GM18858 (cell line): ENCODE measurements around the gene KHDRBS1.
"Not testable (repeated sequence)": the region's sequence is repeated elsewhere in the genome, so short reads cannot be mapped to it uniquely, and the experiment has no call there.

ENCODE experiments used
- ATAC-seq: cut with Tn5 transposase; IDR thresholded peaks from one replicate; pipeline ENCODE4 v1.9.1; 2021; ENCODE audit not compliant: unreplicated experiment

Gene KHDRBS1

DNA sequence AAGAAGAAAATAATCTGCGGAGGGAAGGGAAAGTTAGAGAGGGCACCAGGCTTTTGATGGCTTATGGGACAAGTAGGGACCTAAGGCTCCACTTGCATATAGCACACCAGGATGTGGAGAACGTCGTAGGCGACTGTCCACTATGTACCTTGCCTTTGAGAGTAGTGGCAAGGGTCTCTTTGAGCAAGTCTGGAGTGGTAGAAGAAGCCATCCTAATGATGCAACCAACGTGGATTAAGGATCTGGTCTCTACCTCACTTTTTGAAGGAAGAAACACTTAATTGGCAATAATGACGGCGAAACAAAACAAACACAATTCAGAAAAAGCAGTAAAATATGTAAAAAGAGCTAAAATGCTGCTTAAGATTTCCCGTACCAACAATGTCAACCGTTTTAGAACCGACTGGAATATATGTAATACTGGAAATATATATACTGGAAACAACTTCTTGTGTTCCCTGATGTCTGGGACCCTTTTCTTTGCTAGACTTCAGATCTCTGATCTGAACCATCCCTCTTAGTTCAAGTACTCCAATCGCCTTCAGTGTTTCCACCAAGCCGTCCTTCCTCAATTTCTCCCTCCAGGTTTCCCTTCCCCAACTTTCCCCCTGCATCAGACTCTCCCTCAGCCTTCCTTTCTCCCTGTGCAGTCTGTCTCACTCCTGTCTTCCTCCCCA, 821 bp upstream of the KHDRBS1 start:
- no peak for ATAC-seq

DNA sequence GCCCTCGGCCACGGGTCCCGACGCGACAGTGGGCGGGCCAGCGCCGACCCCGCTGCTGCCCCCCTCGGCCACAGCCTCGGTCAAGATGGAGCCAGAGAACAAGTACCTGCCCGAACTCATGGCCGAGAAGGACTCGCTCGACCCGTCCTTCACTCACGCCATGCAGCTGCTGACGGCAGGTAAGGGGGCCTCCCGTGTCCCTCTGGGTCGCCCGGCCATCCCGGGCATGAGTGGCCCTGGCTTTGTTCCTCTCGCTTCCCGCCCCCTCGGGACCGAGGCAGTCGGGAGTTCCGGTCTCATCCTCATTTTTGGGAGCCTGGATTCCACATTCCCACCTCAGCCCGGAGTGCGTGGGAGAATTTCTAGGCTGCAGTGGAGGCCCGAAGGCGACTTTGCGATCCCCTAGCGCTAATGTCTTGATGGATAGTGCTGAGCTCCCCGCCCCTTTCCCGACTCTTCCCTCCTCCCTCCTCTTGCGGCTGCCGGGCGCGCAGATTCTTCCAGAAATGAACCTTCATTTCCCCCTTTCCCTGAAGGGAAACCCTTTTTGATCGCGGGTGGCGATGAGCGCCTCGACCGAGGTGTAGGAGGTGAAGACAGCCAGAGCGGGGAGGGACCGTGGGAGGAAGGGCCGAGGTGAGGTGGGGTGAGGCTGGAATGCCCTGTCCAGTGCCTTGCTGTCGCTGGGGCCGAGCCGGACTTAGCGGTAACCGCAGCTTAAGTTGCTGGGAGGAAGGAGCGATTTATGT, 705 bp downstream of the KHDRBS1 start:
- ATAC-seq: peak; percentile 18

DNA sequence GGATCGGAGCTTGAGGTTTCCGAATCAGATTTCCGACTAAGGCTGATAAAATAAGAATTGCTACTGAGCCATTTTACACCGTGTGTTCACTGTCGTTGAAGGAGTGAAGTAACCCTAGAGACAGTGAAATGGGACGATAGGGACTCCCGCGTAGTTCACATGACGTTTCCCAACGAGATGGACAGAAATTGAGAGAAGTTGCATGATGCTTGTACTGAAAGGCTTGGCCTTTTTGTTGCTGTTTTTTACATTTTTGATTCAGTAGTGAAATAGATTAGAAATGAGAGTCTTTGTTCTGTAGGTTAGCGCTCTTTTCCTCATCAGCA, 1.2 kb downstream of the KHDRBS1 start:
- no peak for ATAC-seq

DNA sequence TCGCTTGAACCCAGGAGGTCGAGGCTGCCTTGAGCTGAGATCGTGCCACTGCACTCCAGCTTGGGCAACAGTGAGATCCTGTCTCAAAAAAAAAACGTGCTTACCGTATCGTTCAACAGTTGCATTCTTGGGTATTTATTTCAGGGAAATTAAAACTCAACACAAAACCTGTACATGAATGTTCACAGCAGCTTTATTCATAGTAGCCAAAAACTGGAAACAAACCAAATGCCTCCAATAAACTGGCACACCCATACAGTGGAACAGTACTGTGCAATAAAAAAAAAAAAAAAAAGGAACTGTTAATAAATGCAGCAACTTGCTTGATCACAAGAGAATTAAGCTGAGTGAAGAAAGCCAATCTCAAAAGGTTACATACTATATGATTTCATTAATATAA, 6.7 kb downstream of the KHDRBS1 start:
- ATAC-seq: no peak

DNA sequence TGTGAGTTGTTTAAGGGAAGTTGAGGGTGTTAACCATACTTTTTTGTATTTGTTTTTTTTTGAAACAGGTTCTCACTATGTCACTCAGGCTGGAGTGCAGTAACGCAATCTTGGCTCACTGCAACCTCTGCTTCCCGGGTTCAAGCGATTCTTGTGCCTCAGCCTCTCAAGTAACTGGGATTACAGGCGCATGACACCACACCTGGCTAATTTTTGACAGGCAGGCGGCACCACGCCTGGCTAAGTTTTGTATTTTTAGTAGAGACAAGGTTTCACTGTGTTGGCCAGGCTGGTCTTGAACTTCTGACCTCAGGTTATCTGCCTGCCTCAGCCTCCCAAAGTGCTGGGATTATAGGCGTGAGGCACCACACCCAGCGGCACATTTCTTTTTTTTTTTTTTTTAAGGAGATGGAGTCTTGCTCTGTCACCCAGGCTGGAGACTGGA, 7.9 kb downstream of the KHDRBS1 start:
- not testable (repeated sequence) for ATAC-seq

DNA sequence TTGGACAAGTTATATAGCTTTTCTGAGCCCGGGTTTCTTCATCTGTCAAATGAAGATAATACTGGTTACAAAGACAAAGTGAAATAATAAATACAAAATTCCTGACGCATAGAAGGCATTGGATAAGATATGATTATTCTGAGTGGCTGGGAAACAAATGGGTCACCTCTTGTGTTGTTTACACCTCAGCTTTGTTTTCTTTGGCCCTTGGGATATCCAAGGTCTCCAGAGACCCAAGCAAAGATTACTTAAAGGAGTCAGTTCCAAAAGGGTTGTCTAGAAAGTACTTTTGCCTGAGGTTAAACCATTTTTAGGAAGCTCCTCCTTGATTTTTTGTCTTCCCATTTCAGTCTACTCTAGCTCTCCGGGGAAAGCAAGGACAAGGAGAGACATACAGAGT, 9.7 kb downstream of the KHDRBS1 start:
- no peak for ATAC-seq

DNA sequence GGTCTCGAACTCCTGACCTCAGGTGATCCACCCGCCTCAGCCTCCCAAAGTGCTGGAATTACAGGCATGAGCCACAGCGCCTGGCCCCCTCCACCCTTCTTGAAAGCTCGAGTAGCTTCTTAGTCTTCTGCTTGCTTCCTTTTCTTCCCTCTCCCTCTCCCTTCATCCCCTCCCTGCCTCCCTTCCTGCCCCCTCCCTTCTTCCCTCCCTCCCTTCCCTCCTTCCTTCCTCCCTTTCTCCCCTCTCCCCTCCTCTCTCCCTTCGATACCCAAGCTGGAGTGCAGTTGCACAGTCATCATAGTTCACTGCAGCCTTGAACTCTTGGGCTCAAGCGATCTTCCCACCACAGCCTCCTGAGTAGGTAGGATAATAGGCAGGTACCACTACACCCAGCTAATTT, 11.8 kb downstream of the KHDRBS1 start:
- ATAC-seq: no peak

DNA sequence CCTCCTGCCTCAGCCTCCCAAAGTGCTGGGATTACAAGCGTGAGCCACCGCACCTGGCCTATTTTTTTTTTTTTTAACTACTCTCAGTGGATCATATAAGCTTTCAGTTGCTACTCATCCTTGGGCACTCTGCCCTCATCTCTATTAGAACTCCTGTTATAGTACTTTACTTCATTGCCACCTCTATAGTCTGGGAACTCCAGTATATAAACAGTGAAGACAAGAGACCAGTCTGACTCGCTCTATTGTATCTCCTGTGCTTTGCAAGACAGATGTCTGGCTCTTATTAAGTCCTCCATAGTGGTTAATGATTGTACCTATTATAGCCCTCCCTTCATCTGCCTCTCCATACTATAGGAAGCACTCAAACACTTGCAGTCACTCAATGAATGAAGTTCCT, 15.1 kb downstream of the KHDRBS1 start:
- ATAC-seq: no peak

DNA sequence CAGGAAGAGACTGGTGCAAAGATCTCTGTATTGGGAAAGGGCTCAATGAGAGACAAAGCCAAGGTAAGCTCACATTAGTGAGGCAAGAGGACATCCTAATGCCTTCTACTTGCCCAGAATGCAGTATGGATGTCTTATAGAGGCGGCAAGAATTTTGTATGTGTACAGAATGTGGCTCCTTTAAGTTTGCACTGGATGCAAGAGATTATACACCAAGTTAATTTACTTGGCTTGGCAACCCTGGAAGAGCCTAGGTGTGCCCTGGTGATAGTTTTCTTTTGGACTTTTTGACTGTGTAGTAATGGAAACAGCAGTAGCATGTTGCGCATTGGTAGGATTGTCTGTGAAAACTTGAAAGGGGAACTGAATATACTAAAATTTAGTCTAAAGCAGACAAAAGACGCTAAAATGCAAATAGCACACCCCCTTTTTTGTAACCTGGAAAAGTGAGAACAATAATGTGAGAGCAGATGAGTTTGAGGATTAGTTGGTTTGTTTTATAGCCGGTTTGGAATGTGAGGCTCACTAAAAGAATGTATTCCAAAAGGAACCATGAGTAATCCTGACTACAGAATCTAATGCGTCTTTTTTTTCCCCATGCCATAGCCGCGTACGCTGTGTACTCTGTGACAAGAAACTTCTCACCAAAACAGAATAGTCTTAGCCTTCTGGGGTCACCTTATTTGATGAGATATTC, 18.1 kb downstream of the KHDRBS1 start:
- no peak for ATAC-seq

DNA sequence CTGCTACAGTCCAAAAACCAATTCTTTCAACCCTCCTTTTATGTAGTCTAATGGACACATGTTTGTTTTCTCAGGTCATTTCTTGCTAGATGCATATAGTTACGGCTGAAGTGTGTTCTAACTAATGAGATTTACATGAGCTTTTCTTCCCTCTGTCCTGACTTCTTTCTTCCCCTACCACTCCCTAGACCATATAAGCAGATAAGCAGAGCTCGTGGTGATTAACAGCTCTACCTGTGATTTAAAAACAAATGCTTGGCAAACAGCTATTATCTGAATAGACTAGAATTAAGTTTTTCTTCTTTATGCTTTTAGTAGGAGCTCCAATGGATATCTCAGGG, 18.6 kb downstream of the KHDRBS1 start:
- ATAC-seq: no peak

DNA sequence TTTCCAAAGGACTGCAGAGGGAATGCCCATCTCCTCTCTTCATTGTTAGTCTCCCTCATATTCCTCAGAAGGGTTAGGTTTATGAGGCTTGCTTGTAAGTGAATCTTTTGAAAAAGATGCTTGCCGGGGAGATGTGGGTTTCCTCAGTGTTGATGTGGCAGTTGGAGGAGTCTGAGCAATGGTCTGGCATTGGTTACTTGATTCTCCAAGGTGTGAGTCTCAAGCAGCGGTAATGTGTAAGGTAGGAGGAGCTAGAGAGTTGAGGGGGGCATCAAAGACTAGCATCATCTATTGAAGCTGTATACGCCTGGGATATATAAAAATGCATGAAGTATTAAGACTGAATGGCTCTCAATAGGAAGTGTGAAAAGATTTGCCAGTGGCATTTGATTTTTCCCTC, 21.5 kb downstream of the KHDRBS1 start:
- ATAC-seq: no peak

DNA sequence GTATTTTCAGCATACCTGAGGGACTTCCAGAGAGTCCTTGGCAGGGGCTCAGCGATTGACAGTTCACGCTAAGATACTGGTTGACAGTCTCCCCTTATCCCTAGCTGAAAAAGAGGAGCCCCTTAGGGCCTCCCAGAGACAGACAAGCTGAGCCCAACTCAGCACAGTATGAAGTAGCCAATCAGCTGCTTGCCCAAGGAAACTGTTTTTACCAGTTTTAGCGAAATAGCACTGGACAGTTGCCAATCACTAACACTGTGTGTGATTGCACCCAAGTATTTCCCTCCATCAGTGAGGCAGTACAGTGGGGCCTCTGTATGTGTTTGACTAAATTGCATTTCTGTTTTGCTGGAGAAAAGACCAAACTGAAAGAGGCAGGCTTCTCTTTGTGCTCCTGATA, 27.0 kb downstream of the KHDRBS1 start:
- no peak for ATAC-seq

DNA sequence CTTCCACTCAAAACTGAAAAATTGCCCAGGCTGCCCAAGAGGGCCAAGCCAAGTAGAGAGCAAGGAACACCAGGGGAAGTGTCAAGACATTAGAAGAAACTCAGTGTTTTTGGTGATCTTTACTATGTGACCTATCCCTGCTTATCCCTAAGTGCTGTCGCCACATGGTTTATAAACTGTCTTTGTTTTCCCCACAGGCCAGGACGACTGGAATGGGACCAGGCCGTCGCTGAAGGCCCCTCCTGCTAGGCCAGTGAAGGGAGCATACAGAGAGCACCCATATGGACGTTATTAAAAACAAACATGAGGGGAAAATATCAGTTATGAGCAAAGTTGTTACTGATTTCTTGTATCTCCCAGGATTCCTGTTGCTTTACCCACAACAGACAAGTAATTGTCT, 28.7 kb downstream of the KHDRBS1 start:
- no peak for ATAC-seq

DNA sequence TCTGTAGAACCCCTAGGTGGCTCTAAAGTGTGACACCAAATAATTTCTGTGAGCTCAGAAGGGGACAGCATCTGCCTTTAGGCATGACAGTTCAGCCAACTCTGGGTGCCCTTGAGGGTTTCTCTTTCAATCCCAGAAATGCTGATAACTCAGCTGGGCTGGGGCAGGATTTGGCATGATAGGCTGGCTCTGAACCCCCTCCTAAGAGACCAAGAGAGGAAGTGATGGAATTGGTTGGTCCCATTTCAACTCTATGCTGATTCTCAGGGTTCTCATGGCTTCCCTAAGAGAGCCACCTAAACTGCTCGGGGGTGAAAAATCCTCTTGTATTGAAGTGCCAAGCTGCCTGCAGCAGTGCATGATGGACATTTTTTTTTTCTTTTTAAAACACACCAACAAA, 30.6 kb downstream of the KHDRBS1 start:
- no peak for ATAC-seq

DNA sequence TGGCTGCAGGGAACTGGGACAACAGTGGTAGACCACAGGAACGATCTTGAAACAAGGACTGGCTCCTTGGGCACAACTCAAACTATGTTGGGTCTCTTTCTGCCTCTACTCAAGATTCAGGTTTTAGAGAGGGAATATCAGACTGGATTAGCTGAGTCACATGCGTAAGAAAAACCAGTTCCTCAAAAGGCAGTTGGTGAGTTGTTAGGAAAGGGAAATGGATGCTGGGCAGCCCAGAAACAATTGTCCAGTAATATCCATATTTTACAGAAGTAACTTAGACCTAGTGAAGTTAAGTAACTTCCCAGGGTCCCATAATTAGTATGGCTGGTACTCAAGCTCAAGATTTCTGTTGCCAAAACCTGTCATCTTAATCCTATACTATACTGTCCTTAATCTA, 32.1 kb downstream of the KHDRBS1 start:
- no peak for ATAC-seq

DNA sequence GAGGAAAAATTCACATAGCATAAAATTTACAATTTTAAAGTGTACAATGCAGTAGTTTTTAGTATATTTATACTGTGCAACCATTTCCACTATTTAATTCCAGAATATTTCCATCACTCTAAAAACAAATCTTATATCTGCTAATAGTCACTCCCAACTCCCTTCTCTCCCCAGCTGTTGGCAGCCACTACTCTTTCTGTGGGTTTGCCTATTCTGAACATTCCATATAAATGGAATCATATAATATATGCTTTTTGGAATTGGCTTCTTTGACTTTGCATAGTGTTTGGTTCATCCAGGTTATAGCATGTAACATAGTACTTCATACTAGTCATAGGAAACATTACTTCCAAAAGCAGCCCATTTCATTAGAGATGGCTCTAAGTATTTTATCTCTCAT, 34.0 kb downstream of the KHDRBS1 start:
- no peak for ATAC-seq

DNA sequence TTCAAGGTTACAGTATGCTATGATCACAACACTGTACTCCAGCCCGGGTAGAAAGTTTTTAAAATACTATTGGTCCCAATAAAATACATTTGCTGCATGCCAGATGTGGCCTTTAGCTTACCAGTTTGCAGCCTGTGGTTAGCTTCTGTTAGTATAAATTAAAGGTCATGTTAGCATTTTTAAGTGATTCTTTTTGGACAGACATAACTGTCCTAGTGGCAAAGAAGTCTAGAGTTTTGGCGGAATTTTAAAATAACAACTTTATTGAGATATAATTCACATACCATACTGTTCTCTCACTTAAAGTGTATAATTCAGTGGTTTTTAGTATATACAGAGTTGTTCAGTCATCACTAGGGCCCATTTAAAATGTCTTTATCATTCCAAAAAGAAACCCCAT, 34.8 kb downstream of the KHDRBS1 start:
- ATAC-seq: no peak

DNA sequence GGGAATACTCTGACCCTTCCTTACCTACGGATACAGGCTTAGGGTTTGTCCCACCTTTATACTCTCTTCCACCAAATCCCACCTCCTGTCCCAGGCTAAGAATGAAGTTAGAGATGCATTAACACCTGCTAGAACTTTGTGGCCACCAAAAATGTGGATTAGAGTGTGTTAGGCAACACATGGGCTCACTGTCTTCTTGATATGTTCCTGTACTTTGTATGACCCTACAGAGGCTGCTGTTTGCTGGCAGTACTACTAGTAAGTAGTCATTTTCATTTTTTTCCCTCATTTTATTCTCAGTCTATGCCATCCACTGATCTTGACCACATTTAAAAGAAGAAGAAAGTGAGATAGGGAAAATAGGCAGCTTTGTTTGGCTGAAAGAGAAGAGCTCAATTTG, 38.0 kb downstream of the KHDRBS1 start:
- no peak for ATAC-seq

DNA sequence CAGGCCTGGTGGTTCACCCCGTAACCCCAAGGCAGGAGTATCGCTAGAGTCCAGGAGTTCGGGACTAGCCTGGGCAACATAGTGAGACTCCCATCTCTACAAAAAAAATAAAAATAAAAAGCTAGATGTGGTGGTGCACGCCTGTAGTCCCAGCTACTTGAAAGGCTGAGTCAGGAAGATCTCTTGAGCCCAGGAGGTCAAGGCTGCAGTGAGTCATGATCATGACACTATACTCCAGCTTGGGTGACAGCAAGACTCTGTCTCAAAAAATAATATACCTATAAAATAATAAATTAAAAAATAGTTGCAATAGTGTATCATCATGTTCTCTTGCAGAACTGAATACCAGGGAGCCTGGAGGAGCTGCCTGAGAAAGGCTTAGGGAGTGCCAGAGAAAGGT, 39.2 kb downstream of the KHDRBS1 start:
- no peak for ATAC-seq

DNA sequence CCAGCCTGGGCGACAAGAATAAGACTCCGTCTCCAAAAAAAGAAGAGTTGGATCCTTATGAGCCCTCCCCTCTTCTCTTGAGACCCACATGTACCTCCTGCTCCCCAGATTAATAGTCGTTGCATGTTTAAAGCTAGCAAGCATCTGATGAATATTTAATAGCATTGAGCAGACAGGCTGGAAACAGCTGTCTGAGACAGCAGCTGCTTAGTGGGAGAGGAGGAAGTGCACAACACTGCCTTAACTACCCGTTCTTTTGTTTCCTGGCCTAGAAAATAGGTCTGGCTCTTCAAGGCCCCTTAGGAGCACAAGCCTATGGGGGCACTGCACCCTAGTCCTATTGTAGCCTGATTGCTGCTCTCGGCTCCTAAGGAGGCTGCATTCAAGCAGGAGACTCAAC, 41.7 kb downstream of the KHDRBS1 start:
- ATAC-seq: no peak

DNA sequence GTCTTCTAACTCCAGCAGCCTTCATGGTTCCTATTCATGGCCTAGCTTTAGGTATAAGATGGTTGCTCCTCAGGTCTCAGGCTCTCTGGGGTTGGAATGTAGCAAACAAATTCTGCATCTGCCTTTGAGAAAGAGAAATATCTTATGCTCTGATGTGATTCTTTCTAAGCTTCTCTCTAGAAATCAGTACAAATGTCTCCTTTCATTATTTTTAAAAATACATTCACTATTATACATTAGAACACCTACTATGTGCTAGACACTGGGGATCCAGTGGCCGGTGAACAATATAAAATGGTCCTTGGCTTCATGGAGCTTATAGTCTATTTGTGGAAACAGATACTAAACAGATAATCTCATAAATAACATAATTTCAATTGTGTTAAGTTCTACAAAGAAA, 42.9 kb downstream of the KHDRBS1 start:
- no peak for ATAC-seq

DNA sequence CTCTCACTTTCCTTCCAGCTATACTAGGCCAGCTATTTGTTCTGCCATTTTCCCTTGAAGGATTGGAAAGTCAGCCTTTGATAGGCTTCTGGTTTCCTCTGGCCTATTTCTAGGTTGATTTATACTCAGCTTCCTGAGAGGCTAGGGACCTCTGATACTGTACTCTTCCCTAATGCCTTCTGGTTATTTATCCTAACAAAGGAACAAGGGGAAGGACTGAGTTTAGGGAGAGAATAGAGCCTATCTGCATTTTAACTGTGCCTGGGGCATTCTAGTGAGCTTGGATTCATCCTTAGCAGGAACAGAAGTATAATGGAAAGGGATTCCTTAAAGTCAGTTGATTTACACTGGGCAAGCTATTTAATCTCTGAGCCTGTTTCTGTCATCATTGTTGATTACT, 47.2 kb downstream of the KHDRBS1 start:
- no peak for ATAC-seq

DNA sequence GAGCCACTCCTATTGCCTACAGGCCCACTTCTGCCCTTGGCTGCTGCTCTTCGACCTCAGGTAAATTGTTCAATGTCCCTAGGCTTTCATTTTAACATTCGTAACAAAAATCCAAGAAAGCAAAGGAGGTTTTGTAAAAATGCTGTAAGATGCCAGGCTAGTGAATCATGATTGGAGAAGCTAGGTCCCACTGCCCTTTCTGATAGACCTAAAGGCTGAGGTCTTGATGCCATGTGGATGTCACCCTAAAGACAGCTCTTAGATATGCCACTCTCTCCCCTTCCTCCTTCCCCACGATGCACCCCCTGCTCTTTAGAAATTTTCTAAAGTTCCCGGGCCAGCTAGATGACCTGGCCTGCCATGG, 49.2 kb downstream of the KHDRBS1 start:
- ATAC-seq: no peak
